Activated naive CD8-positive, alpha-beta T cell treated with anti-CD3 and anti-CD28 coated beads for 36 hours (primary cell): ENCODE data around the gene SLCO1B3. TPM values are rescaled to one million over a fixed set of nuclear protein-coding genes. Genes with fewer than 3 reads are reported as not detected.

Source experiments
- DNase-seq: peaks from one replicate; pipeline ENCODE4 v3.0.0; 2021
- H3K27ac Mint-ChIP-seq: one replicate; pipeline ENCODE4 v1.8.0; 2022; ENCODE audit warnings: mild to moderate bottlenecking, moderate library complexity, mixed read lengths
- H3K27me3 Mint-ChIP-seq: one replicate; pipeline ENCODE4 v1.8.0; 2022; ENCODE audit warnings: mild to moderate bottlenecking, mixed read lengths
- H3K36me3 Mint-ChIP-seq: one replicate; pipeline ENCODE4 v1.8.0; 2021; ENCODE audit warnings: mild to moderate bottlenecking, mixed read lengths
- H3K4me1 Mint-ChIP-seq: one replicate; pipeline ENCODE4 v1.8.0; 2021; ENCODE audit warnings: mixed read lengths
- H3K4me3 Mint-ChIP-seq: one replicate; pipeline ENCODE4 v1.8.0; 2022; ENCODE audit warnings: mild to moderate bottlenecking, moderate library complexity, mixed read lengths
- H3K9me3 Mint-ChIP-seq: one replicate; pipeline ENCODE4 v1.8.0; 2022; ENCODE audit warnings: mixed read lengths
- total RNA-seq, 2 experiments: library from RNA; stranded (reverse); gene quantifications; one replicate each; pipeline ENCODE4 v1.2.3, GENCODE V29; 2021

Gene SLCO1B3
- total RNA-seq, 2 experiments from 2014 or later, result not detected

GRCh38 chr12:20830456-20830855 lies 20.0 kb downstream of the SLCO1B3 start:
- Mint-ChIP-seq H3K9me3 (no peaks in the 10 kb centered on the region), H3K4me1 (no peaks in the 10 kb centered on the region)

GRCh38 chr12:20832911-20833310 lies 22.4 kb downstream of the SLCO1B3 start:
- no peak overlapping the region for H3K4me3 Mint-ChIP-seq
- H3K27ac Mint-ChIP-seq, result no peak overlapping the region
- no peak for DNase-seq
- no peaks in the 10 kb centered on the region for H3K27me3 Mint-ChIP-seq
- H3K4me1 Mint-ChIP-seq, result no peaks in the 10 kb centered on the region
- no peaks in the 10 kb centered on the region for H3K9me3 Mint-ChIP-seq
- no peaks in the 10 kb centered on the region for H3K36me3 Mint-ChIP-seq

More at GRCh38 chr12:20830456-20830855, 20.0 kb downstream of the SLCO1B3 start:
- H3K27ac Mint-ChIP-seq, result no peak overlapping the region
- no peaks in the 10 kb centered on the region for H3K36me3 Mint-ChIP-seq
- H3K4me3 Mint-ChIP-seq, result no peak overlapping the region
- no peak for DNase-seq
- H3K27me3 Mint-ChIP-seq, result no peaks in the 10 kb centered on the region

- Mint-ChIP-seq H3K4me1 (no peaks in the 10 kb centered on the region), H3K36me3 (no peaks in the 10 kb centered on the region), H3K27me3 (no peaks in the 10 kb centered on the region), H3K4me3 (no peak overlapping the region), H3K9me3 (peaks cover 11% of the 10 kb centered on the region), H3K27ac (no peak overlapping the region)
- no peak for DNase-seq
These were observed 42.1 kb downstream of the SLCO1B3 start for GRCh38 chr12:20852649-20853048.

GRCh38 chr12:20863056-20863455 lies 52.6 kb downstream of the SLCO1B3 start:
- no peaks in the 10 kb centered on the region for H3K4me1 Mint-ChIP-seq
- no peak for DNase-seq
- H3K27ac Mint-ChIP-seq, result no peak overlapping the region
- peaks cover 2% of the 10 kb centered on the region for H3K9me3 Mint-ChIP-seq
- H3K36me3 Mint-ChIP-seq, result no peaks in the 10 kb centered on the region
- no peaks in the 10 kb centered on the region for H3K27me3 Mint-ChIP-seq
- no peak overlapping the region for H3K4me3 Mint-ChIP-seq

GRCh38 chr12:20865873-20866272 lies 55.4 kb downstream of the SLCO1B3 start:
- no peak for DNase-seq
- Mint-ChIP-seq H3K27me3 (no peaks in the 10 kb centered on the region), H3K9me3 (peaks cover 4% of the 10 kb centered on the region), H3K4me3 (no peak overlapping the region), H3K4me1 (no peaks in the 10 kb centered on the region), H3K27ac (no peak overlapping the region), H3K36me3 (no peaks in the 10 kb centered on the region)

GRCh38 chr12:20868277-20868676 lies 57.8 kb downstream of the SLCO1B3 start:
- no peaks in the 10 kb centered on the region for H3K4me1 Mint-ChIP-seq
- peaks cover 6% of the 10 kb centered on the region for H3K9me3 Mint-ChIP-seq
- H3K27me3 Mint-ChIP-seq, result no peaks in the 10 kb centered on the region
- no peak for DNase-seq
- no peaks in the 10 kb centered on the region for H3K36me3 Mint-ChIP-seq
- H3K27ac Mint-ChIP-seq, result no peak overlapping the region
- no peak overlapping the region for H3K4me3 Mint-ChIP-seq

GRCh38 chr12:20883288-20883687 lies 72.8 kb downstream of the SLCO1B3 start:
- H3K9me3 Mint-ChIP-seq, result peaks cover 3% of the 10 kb centered on the region

GRCh38 chr12:20885116-20885515 lies 74.6 kb downstream of the SLCO1B3 start:
- Mint-ChIP-seq H3K27me3 (no peaks in the 10 kb centered on the region), H3K4me1 (no peaks in the 10 kb centered on the region), H3K4me3 (no peak overlapping the region), H3K36me3 (no peaks in the 10 kb centered on the region), H3K27ac (no peak overlapping the region), H3K9me3 (peaks cover 8% of the 10 kb centered on the region)
- no peak for DNase-seq

More at GRCh38 chr12:20883288-20883687, 72.8 kb downstream of the SLCO1B3 start:
- no peaks in the 10 kb centered on the region for H3K4me1 Mint-ChIP-seq
- no peaks in the 10 kb centered on the region for H3K36me3 Mint-ChIP-seq
- no peak for DNase-seq
- no peak overlapping the region for H3K27ac Mint-ChIP-seq
- H3K4me3 Mint-ChIP-seq, result no peak overlapping the region
- no peaks in the 10 kb centered on the region for H3K27me3 Mint-ChIP-seq

- Mint-ChIP-seq H3K27ac (no peak overlapping the region), H3K4me1 (no peaks in the 10 kb centered on the region), H3K4me3 (no peak overlapping the region), H3K9me3 (peaks cover 8% of the 10 kb centered on the region), H3K36me3 (no peaks in the 10 kb centered on the region), H3K27me3 (no peaks in the 10 kb centered on the region)
- DNase-seq, result no peak
These were observed 75.0 kb downstream of the SLCO1B3 start for GRCh38 chr12:20885552-20885951.

- Mint-ChIP-seq H3K4me3 (no peak overlapping the region), H3K36me3 (no peaks in the 10 kb centered on the region), H3K27me3 (no peaks in the 10 kb centered on the region), H3K4me1 (no peaks in the 10 kb centered on the region), H3K27ac (no peak overlapping the region), H3K9me3 (no peaks in the 10 kb centered on the region)
- no peak for DNase-seq
These were observed 106.8 kb downstream of the SLCO1B3 start for GRCh38 chr12:20917269-20917668.

- H3K9me3 Mint-ChIP-seq, result no peaks in the 10 kb centered on the region
- no peaks in the 10 kb centered on the region for H3K36me3 Mint-ChIP-seq
- no peak overlapping the region for H3K27ac Mint-ChIP-seq
- no peak for DNase-seq
- H3K4me3 Mint-ChIP-seq, result no peak overlapping the region
- H3K4me1 Mint-ChIP-seq, result no peaks in the 10 kb centered on the region
- H3K27me3 Mint-ChIP-seq, result no peaks in the 10 kb centered on the region
These were observed 107.3 kb downstream of the SLCO1B3 start for GRCh38 chr12:20917819-20918218.

- no peaks in the 10 kb centered on the region for H3K36me3 Mint-ChIP-seq
- no peak overlapping the region for H3K27ac Mint-ChIP-seq
- no peaks in the 10 kb centered on the region for H3K4me1 Mint-ChIP-seq
- H3K9me3 Mint-ChIP-seq, result peaks cover 13% of the 10 kb centered on the region
- no peak overlapping the region for H3K4me3 Mint-ChIP-seq
- H3K27me3 Mint-ChIP-seq, result no peaks in the 10 kb centered on the region
- no peak for DNase-seq
These were observed 121.4 kb downstream of the SLCO1B3 start for GRCh38 chr12:20931894-20932293.

GRCh38 chr12:20946732-20947131 lies 136.2 kb downstream of the SLCO1B3 start:
- H3K4me1 Mint-ChIP-seq, result no peaks in the 10 kb centered on the region
- peaks cover 1% of the 10 kb centered on the region for H3K9me3 Mint-ChIP-seq
- H3K27me3 Mint-ChIP-seq, result no peaks in the 10 kb centered on the region
- no peak for DNase-seq
- no peak overlapping the region for H3K4me3 Mint-ChIP-seq
- no peaks in the 10 kb centered on the region for H3K36me3 Mint-ChIP-seq
- H3K27ac Mint-ChIP-seq, result no peak overlapping the region

GRCh38 chr12:20950248-20950647 lies 139.7 kb downstream of the SLCO1B3 start:
- DNase-seq, result no peak
- H3K4me1 Mint-ChIP-seq, result no peaks in the 10 kb centered on the region
- H3K4me3 Mint-ChIP-seq, result no peak overlapping the region
- H3K36me3 Mint-ChIP-seq, result no peaks in the 10 kb centered on the region
- H3K27ac Mint-ChIP-seq, result no peak overlapping the region
- no peaks in the 10 kb centered on the region for H3K9me3 Mint-ChIP-seq
- H3K27me3 Mint-ChIP-seq, result no peaks in the 10 kb centered on the region

GRCh38 chr12:20963303-20963702 lies 152.8 kb downstream of the SLCO1B3 start:
- H3K9me3 Mint-ChIP-seq, result peaks cover 12% of the 10 kb centered on the region
- no peak for DNase-seq
- no peaks in the 10 kb centered on the region for H3K27me3 Mint-ChIP-seq
- no peak overlapping the region for H3K27ac Mint-ChIP-seq
- no peaks in the 10 kb centered on the region for H3K4me1 Mint-ChIP-seq
- H3K36me3 Mint-ChIP-seq, result no peaks in the 10 kb centered on the region
- H3K4me3 Mint-ChIP-seq, result no peak overlapping the region

- peaks cover 12% of the 10 kb centered on the region for H3K9me3 Mint-ChIP-seq
- H3K36me3 Mint-ChIP-seq, result no peaks in the 10 kb centered on the region
- H3K27ac Mint-ChIP-seq, result no peak overlapping the region
- no peak for DNase-seq
- no peak overlapping the region for H3K4me3 Mint-ChIP-seq
- H3K4me1 Mint-ChIP-seq, result no peaks in the 10 kb centered on the region
- H3K27me3 Mint-ChIP-seq, result no peaks in the 10 kb centered on the region
These were observed 153.3 kb downstream of the SLCO1B3 start for GRCh38 chr12:20963762-20964161.
